ENCODE data around the gene CERK.
"Not testable (repeated sequence)": the region's sequence is repeated elsewhere in the genome, so short reads cannot be mapped to it uniquely, and the experiment has no call there.

CERK gene

GRCh38 chr22:46640293-46641055, 97.6 kb downstream of the CERK start:
- DNase-seq: no peak

- no peak for DNase-seq
Observed at GRCh38 chr22:46639843-46640242, 98.2 kb downstream of the CERK start.

GRCh38 chr22:46638601-46639431, 99.2 kb downstream of the CERK start:
- no peak for DNase-seq

- DNase-seq: no peak
Observed at GRCh38 chr22:46637711-46638600, 100.1 kb downstream of the CERK start.

GRCh38 chr22:46636221-46637002, 101.6 kb downstream of the CERK start:
- DNase-seq: peak; percentile 61

GRCh38 chr22:46635756-46636155, 102.3 kb downstream of the CERK start:
- DNase-seq: no peak

GRCh38 chr22:46634973-46635685, 102.9 kb downstream of the CERK start:
- not testable (repeated sequence) for DNase-seq
